GM06990 (cell line): ENCODE data around the gene EIF2B5.

ENCODE experiments used
- DNase-seq: peaks from one replicate; pipeline ENCODE4 v3.0.0-alpha.2; 2011; ENCODE audit not compliant: insufficient read length; ENCODE audit errors: extremely low read depth
- H3K27me3 ChIP-seq: replicated peaks from 2 replicates; pipeline ENCODE4 v1.6.0; 2011; ENCODE audit warnings: low read length; ENCODE audit not compliant: control insufficient read depth, insufficient read depth
- H3K36me3 ChIP-seq: 2 replicates; pipeline ENCODE4 v1.5.1; 2011; ENCODE audit warnings: low read length; ENCODE audit not compliant: control insufficient read depth, insufficient read depth
- H3K4me3 ChIP-seq: replicated peaks from 2 replicates; pipeline ENCODE4 v1.5.1; 2011; ENCODE audit warnings: low read depth, mild to moderate bottlenecking, control low read depth, low read length
- TF ChIP-seq, protein P1 (sequence below): IDR thresholded peaks from 2 replicates; pipeline ENCODE4 v1.5.1; 2011; ENCODE audit warnings: low read length, control low read depth, mild to moderate bottlenecking, inconsistent platforms; ENCODE audit not compliant: insufficient read depth, poor library complexity, severe bottlenecking

The EIF2B5 gene

GRCh38 chr3:184180165-184180564, 45.0 kb downstream of the EIF2B5 start:
- no peak overlapping the region for H3K4me3 ChIP-seq
- H3K36me3 ChIP-seq, result peaks cover 56% of the 10 kb centered on the region
- no peaks in the 10 kb centered on the region for H3K27me3 ChIP-seq
- DNase-seq, result no peak
- TF ChIP-seq, protein P1, sequence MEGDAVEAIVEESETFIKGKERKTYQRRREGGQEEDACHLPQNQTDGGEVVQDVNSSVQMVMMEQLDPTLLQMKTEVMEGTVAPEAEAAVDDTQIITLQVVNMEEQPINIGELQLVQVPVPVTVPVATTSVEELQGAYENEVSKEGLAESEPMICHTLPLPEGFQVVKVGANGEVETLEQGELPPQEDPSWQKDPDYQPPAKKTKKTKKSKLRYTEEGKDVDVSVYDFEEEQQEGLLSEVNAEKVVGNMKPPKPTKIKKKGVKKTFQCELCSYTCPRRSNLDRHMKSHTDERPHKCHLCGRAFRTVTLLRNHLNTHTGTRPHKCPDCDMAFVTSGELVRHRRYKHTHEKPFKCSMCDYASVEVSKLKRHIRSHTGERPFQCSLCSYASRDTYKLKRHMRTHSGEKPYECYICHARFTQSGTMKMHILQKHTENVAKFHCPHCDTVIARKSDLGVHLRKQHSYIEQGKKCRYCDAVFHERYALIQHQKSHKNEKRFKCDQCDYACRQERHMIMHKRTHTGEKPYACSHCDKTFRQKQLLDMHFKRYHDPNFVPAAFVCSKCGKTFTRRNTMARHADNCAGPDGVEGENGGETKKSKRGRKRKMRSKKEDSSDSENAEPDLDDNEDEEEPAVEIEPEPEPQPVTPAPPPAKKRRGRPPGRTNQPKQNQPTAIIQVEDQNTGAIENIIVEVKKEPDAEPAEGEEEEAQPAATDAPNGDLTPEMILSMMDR, result no peak

GRCh38 chr3:184181596-184181995, 46.4 kb downstream of the EIF2B5 start:
- Histone ChIP-seq H3K4me3 (no peak overlapping the region), H3K36me3 (peaks cover 56% of the 10 kb centered on the region), H3K27me3 (no peaks in the 10 kb centered on the region)
- no peak for DNase-seq
- TF ChIP-seq, protein P1, result no peak

DNA sequence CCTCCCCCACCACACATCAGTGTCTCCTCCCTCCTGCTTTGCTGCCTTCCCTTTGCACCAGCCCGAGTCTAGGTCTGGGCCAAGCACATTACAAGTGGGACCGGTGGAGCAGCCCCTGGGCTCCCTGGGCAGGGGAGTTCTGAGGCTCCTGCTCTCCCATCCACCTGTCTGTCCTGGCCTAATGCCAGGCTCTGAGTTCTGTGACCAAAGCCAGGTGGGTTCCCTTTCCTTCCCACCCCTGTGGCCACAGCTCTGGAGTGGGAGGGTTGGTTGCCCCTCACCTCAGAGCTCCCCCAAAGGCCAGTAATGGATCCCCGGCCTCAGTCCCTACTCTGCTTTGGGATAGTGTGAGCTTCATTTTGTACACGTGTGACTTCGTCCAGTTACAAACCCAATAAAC, 48.5 kb downstream of the EIF2B5 start:
- no peaks in the 10 kb centered on the region for H3K27me3 ChIP-seq
- no peak for DNase-seq
- H3K36me3 ChIP-seq, result peaks cover 57% of the 10 kb centered on the region
- no peak overlapping the region for H3K4me3 ChIP-seq
- TF ChIP-seq, protein P1, result no peak

- no peak for DNase-seq
- H3K27me3 ChIP-seq, result no peaks in the 10 kb centered on the region
- H3K36me3 ChIP-seq, result peaks cover 57% of the 10 kb centered on the region
- TF ChIP-seq, protein P1, result no peak
- no peak overlapping the region for H3K4me3 ChIP-seq
Observed at GRCh38 chr3:184184546-184185230, 49.5 kb downstream of the EIF2B5 start.

DNA sequence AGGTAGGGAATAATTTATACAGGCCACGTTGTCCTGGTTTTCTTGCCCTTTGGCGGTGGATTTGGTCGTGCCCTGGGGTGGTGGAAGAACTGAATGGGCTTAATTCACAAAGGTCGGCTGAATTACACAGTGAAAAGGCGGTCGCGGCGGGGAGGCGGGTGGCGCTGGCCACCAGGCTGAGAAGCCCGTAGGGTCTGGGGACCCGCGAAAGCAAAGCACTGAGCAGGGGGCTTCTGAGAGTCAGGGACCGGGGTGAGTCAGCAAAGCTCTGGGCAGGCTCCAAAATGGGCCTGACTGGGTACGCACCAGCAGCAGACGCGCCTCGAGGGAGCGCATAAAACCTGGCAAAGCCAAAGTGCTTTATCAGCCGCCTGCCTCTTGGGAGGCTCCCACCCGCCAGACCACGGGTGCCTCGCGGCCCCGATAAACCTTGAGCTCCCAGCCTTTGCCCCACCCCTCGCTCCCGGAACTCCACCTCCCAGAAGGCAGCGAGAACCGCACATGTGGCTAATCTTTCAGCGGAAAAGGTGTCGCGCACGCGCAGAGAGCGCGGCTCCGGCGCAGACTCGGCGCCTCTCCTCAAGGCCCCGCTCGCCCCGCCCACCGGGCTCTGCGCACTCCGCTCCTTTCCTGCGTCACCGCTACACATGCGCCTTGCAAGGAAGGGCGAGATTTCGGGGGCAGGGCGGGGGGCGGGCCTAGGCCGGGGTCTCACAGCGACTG, 50.5 kb downstream of the EIF2B5 start:
- TF ChIP-seq, protein P1, result no peak
- peaks cover 55% of the 10 kb centered on the region for H3K36me3 ChIP-seq
- H3K4me3 ChIP-seq, result peak overlapping the region; percentile 99
- DNase-seq, result peak; percentile 100
- no peaks in the 10 kb centered on the region for H3K27me3 ChIP-seq
